Activated CD4-positive, alpha-beta memory T cell treated with anti-CD3 and anti-CD28 coated beads, Interleukin-2, amount 10 ng/mL, durations not matched to agents 7 days and 5 days (primary cell): Measurements from ENCODE around the gene ACAA1. TPM values are rescaled to one million over a fixed set of nuclear protein-coding genes. Genes with fewer than 3 reads are reported as not detected.

ENCODE experiments used
- CTCF ChIA-PET: fragments of 350-600 bp; sonication (Branson Sonifier 250); formaldehyde crosslinking; loops from one replicate; lab custom pipeline; 2021; ENCODE audit warnings: antibody characterized with exemption, inconsistent platforms; lab: Charles Lee
- POLR2A ChIA-PET: fragments of 350-600 bp; sonication (Branson Sonifier 250); formaldehyde crosslinking; loops from one replicate; lab custom pipeline; 2021; ENCODE audit warnings: antibody characterized with exemption; lab: Charles Lee
- DNase-seq: peaks from one replicate; pipeline ENCODE4 v3.0.0-alpha.2; 2020
- H3K27ac Mint-ChIP-seq: one replicate; pipeline ENCODE4 v1.8.0; 2021; ENCODE audit warnings: mild to moderate bottlenecking, mixed read lengths
- H3K27me3 Mint-ChIP-seq: one replicate; pipeline ENCODE4 v1.8.0; 2021; ENCODE audit warnings: mixed read lengths
- H3K36me3 Mint-ChIP-seq: one replicate; pipeline ENCODE4 v1.8.0; 2021; ENCODE audit warnings: low read depth, mixed read lengths
- H3K4me1 Mint-ChIP-seq: one replicate; pipeline ENCODE4 v1.8.0; 2021; ENCODE audit warnings: mixed read lengths
- H3K4me3 Mint-ChIP-seq: one replicate; pipeline ENCODE4 v1.8.0; 2021; ENCODE audit warnings: mild to moderate bottlenecking, mixed read lengths
- H3K9me3 Mint-ChIP-seq: one replicate; pipeline ENCODE4 v1.8.0; 2021; ENCODE audit warnings: mixed read lengths
- total RNA-seq, 2 experiments: library from RNA; stranded (reverse); gene quantifications; one replicate each; pipeline ENCODE4 v1.2.3, GENCODE V29; 2021

Gene ACAA1, protein sequence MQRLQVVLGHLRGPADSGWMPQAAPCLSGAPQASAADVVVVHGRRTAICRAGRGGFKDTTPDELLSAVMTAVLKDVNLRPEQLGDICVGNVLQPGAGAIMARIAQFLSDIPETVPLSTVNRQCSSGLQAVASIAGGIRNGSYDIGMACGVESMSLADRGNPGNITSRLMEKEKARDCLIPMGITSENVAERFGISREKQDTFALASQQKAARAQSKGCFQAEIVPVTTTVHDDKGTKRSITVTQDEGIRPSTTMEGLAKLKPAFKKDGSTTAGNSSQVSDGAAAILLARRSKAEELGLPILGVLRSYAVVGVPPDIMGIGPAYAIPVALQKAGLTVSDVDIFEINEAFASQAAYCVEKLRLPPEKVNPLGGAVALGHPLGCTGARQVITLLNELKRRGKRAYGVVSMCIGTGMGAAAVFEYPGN
- total RNA-seq: 10 to 100 TPM; 76.8 to 77.5 TPM

- H3K27me3 Mint-ChIP-seq: no peaks in the 10 kb centered on the region
- H3K4me3 Mint-ChIP-seq: peak within 1 kb of the TSS; percentile 90
- ChIA-PET POLR2A (interaction anchor here (0.7 to 8.6 kb wide), 22 partner anchors 8 to 1143 kb away, joined by 3 to 286 read pairs (median 4); partner anchors contain the start of genes DLEC1, EPM2AIP1, EXOG and MLH1), CTCF (interaction anchor here (0.8 to 2.3 kb wide), 9 partner anchors 17 to 343 kb away, joined by 3 to 37 read pairs (median 4); partner anchors contain the start of genes DLEC1, OXSR1 and XYLB)
- peaks cover 63% of the 10 kb centered on the region for H3K36me3 Mint-ChIP-seq
- H3K27ac Mint-ChIP-seq: peak within 1 kb of the TSS; percentile 96
- no peaks in the 10 kb centered on the region for H3K9me3 Mint-ChIP-seq
- H3K4me1 Mint-ChIP-seq: peaks cover 74% of the 10 kb centered on the region
- DNase-seq: peak; percentile 99
These were observed at the start of gene ACAA1 for GRCh38 chr3:38136777-38137614. Gene ACAA1, minus strand, starts transcription at chr3:38137127. Its CDS starts 92 bp downstream, at chr3:38137035.

DNA sequence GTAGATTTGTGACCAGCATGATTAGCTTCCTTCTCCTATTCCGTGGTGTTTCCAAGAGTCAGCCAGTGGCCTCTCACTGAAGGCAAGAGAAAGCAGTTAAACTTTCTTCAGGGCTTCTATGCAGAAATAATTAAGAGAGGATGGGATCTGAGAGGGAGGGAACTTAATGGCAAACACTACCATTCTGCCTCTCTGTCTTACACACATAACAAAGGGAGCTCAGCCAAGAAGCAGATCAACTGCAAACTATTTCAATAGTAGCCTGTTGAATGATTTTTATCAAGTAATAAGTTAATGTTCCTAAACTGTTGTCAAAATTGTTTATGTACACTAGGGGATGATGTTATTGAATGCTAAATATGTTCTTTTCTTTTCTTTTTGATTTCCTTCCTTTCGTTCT is 40.3 kb upstream of the ACAA1 start:
- DNase-seq: no peak
- Mint-ChIP-seq H3K4me1 (peaks cover 35% of the 10 kb centered on the region), H3K36me3 (peaks cover 28% of the 10 kb centered on the region), H3K4me3 (no peak overlapping the region), H3K9me3 (no peaks in the 10 kb centered on the region), H3K27ac (no peak overlapping the region), H3K27me3 (no peaks in the 10 kb centered on the region)
- POLR2A ChIA-PET: no interaction called here
- CTCF ChIA-PET: no interaction called here

GRCh38 chr3:38173834-38174418 is 37.0 kb upstream of the ACAA1 start:
- ChIA-PET POLR2A (interaction anchor here (1.0 kb wide), 1 partner anchor 9 kb away, joined by 3 read pairs; the partner anchor contains the start of gene OXSR1), CTCF (interaction anchor here (1.0 kb wide), 1 partner anchor 12 kb away, joined by 3 read pairs; no protein-coding TSS in a partner anchor)
- peak overlapping the region; percentile 13 for H3K27ac Mint-ChIP-seq

GRCh38 chr3:38171622-38172021 is 34.7 kb upstream of the ACAA1 start:
- no peak for DNase-seq
- H3K4me3 Mint-ChIP-seq: no peak overlapping the region
- H3K9me3 Mint-ChIP-seq: no peaks in the 10 kb centered on the region
- H3K27ac Mint-ChIP-seq: no peak overlapping the region
- H3K4me1 Mint-ChIP-seq: peaks cover 77% of the 10 kb centered on the region
- H3K27me3 Mint-ChIP-seq: no peaks in the 10 kb centered on the region
- ChIA-PET CTCF (interaction anchor here (2.7 kb wide), 1 partner anchor 8 kb away, joined by 11 read pairs; no protein-coding TSS in a partner anchor), POLR2A (interaction anchor here (0.6 to 2.6 kb wide), 3 partner anchors 33 to 54 kb away, joined by 3 to 12 read pairs (median 4); partner anchors contain the start of gene ACAA1)
- peaks cover 21% of the 10 kb centered on the region for H3K36me3 Mint-ChIP-seq

More at GRCh38 chr3:38173834-38174418, 37.0 kb upstream of the ACAA1 start:
- no peak for DNase-seq
- H3K9me3 Mint-ChIP-seq: no peaks in the 10 kb centered on the region
- no peaks in the 10 kb centered on the region for H3K27me3 Mint-ChIP-seq
- H3K4me3 Mint-ChIP-seq: peak overlapping the region; percentile 45
- H3K36me3 Mint-ChIP-seq: peaks cover 19% of the 10 kb centered on the region
- H3K4me1 Mint-ChIP-seq: peaks cover 59% of the 10 kb centered on the region

DNA sequence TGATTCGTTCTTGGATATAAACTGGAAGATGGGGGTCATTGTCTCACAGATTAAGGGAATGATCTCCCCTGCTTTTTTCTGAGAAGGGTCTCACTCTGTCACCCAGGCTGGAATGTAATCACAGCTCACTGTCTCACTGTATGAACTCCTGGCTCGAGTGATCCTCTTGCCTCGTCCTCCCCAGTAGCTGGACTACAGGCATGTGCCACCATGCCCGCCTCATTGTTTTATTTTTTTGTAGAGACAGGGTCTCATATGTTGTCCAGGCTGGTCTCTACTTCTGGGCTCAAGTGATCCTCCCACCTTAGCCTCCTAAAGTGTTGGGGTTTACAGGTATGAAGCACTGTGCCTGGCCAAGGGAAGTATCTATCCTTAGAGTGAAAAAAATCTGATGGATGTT is 33.8 kb upstream of the ACAA1 start:
- H3K9me3 Mint-ChIP-seq: no peaks in the 10 kb centered on the region
- H3K4me3 Mint-ChIP-seq: no peak overlapping the region
- ChIA-PET POLR2A (interaction anchor here (1.8 to 2.6 kb wide), 2 partner anchors 32 to 34 kb away, joined by 4 to 12 read pairs; partner anchors contain the start of gene ACAA1), CTCF (interaction anchor here (0.8 to 2.7 kb wide), 2 partner anchors 7 to 50 kb away, joined by 3 to 11 read pairs; no protein-coding TSS in a partner anchor)
- peaks cover 27% of the 10 kb centered on the region for H3K36me3 Mint-ChIP-seq
- peaks cover 81% of the 10 kb centered on the region for H3K4me1 Mint-ChIP-seq
- no peak overlapping the region for H3K27ac Mint-ChIP-seq
- no peaks in the 10 kb centered on the region for H3K27me3 Mint-ChIP-seq
- DNase-seq: no peak

GRCh38 chr3:38169027-38169317 is 32.0 kb upstream of the ACAA1 start:
- CTCF ChIA-PET: no interaction called here
- Mint-ChIP-seq H3K4me1 (peaks cover 74% of the 10 kb centered on the region), H3K36me3 (peaks cover 28% of the 10 kb centered on the region)

GRCh38 chr3:38168151-38169026 is 31.5 kb upstream of the ACAA1 start:
- Mint-ChIP-seq H3K27ac (peak overlapping the region; percentile 3), H3K4me3 (no peak overlapping the region), H3K4me1 (peaks cover 74% of the 10 kb centered on the region), H3K9me3 (no peaks in the 10 kb centered on the region), H3K27me3 (no peaks in the 10 kb centered on the region), H3K36me3 (peaks cover 28% of the 10 kb centered on the region)
- CTCF ChIA-PET: no interaction called here
- POLR2A ChIA-PET: interaction anchor here (1.0 to 6.1 kb wide), 2 partner anchors 27 to 29 kb away, joined by 3 to 286 read pairs; partner anchors contain the start of genes ACAA1 and MYD88
- DNase-seq: no peak

More at GRCh38 chr3:38169027-38169317, 32.0 kb upstream of the ACAA1 start:
- H3K27me3 Mint-ChIP-seq: no peaks in the 10 kb centered on the region
- POLR2A ChIA-PET: no interaction called here
- no peak overlapping the region for H3K4me3 Mint-ChIP-seq
- H3K9me3 Mint-ChIP-seq: no peaks in the 10 kb centered on the region
- no peak overlapping the region for H3K27ac Mint-ChIP-seq
- no peak for DNase-seq

DNA sequence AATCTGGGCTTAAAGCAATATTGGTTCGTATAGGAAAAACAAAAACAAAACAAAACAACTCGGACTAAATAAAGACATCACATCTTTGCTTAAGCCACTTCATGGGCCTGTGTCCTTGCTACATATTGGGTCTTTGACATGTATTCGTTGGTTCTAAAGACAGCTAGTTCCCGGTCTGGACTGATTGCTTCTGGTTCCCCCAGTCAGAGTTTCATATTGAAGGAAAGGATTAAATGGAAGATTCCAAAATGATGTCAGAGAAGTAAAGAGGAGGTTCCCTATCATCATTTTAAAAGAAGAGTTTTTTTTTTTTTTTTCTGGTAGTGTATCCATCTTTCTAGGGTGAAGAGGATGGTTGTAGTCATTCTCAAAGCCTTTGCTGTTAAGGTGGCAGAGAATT is 30.7 kb upstream of the ACAA1 start:
- DNase-seq: no peak
- POLR2A ChIA-PET: interaction anchor here (1.0 to 6.1 kb wide), 2 partner anchors 28 kb away, joined by 3 to 286 read pairs; partner anchors contain the start of genes ACAA1 and MYD88
- CTCF ChIA-PET: interaction anchor here (1.4 to 5.4 kb wide), 2 partner anchors 15 to 171 kb away, joined by 4 to 55 read pairs; no protein-coding TSS in a partner anchor
- H3K4me3 Mint-ChIP-seq: peak overlapping the region; percentile 96
- H3K27ac Mint-ChIP-seq: peak overlapping the region; percentile 12
- H3K36me3 Mint-ChIP-seq: peaks cover 28% of the 10 kb centered on the region
- no peaks in the 10 kb centered on the region for H3K9me3 Mint-ChIP-seq
- H3K27me3 Mint-ChIP-seq: no peaks in the 10 kb centered on the region
- H3K4me1 Mint-ChIP-seq: peaks cover 72% of the 10 kb centered on the region

GRCh38 chr3:38165722-38166387 is 28.9 kb upstream of the ACAA1 start:
- POLR2A ChIA-PET: interaction anchor here (0.7 to 6.1 kb wide), 29 partner anchors 8 to 331 kb away, joined by 3 to 286 read pairs (median 4); partner anchors contain the start of genes ACAA1, DLEC1, EXOG and MYD88
- no peaks in the 10 kb centered on the region for H3K27me3 Mint-ChIP-seq
- DNase-seq: peak; percentile 51
- H3K4me1 Mint-ChIP-seq: peaks cover 58% of the 10 kb centered on the region
- no peaks in the 10 kb centered on the region for H3K9me3 Mint-ChIP-seq
- peak overlapping the region; percentile 99 for H3K27ac Mint-ChIP-seq
- peak overlapping the region; percentile 96 for H3K4me3 Mint-ChIP-seq
- H3K36me3 Mint-ChIP-seq: peaks cover 25% of the 10 kb centered on the region
- CTCF ChIA-PET: interaction anchor here (0.9 to 5.4 kb wide), 11 partner anchors 13 to 331 kb away, joined by 3 to 55 read pairs (median 5); partner anchors contain the start of genes ACAA1, DLEC1, EXOG and XYLB

DNA sequence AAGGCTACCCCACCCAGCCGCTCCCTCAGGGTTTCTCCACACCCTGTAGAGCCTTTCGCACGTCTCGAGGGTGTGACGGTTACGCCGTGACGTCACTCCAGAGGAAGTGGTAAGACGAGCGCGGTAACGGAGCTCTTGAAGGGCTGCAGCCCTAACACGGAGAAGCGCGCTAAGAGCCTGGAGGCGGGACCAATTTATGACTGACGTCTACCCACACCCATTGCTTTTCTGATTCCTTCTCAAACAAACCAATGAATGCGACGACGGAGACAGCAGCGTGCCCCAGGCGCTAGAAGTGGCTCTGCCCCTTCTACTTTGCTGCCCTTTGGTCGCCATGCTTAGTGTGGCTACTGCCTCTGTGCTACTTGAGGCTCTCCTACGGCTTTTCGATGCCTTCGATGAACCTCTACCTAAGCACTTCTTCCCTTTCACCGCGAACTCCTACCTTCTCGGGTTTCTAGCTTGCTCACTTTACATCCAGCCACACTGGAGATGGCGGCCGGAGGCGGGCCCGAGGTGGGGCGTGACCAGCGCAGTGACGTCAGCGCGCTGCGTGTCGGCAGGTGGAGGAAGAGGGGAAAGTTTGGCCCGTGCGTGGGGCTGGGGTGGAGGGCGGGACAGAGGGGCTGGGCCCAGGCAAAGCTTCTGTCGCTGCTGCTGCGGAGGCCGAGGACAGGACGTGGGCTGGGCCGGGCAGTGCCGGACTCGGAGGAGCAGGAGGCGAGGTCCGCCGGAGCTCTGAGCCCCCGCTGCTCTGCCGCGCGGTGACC is 28.2 kb upstream of the ACAA1 start, which contains the start of gene OXSR1:
TSS of gene OXSR1 (plus strand) at position 586 of the 770 bp plus-strand sequence. CDS start 340 bp downstream, outside the sequence.
- H3K27me3 Mint-ChIP-seq: no peaks in the 10 kb centered on the region
- DNase-seq: peak; percentile 99
- CTCF ChIA-PET: interaction anchor here (0.5 to 5.4 kb wide), 16 partner anchors 12 to 332 kb away, joined by 3 to 55 read pairs (median 6); partner anchors contain the start of genes ACAA1, EXOG, MYD88 and XYLB
- peaks cover 51% of the 10 kb centered on the region for H3K4me1 Mint-ChIP-seq
- H3K27ac Mint-ChIP-seq: peak within 1 kb of the TSS; percentile 99
- peak within 1 kb of the TSS; percentile 96 for H3K4me3 Mint-ChIP-seq
- H3K9me3 Mint-ChIP-seq: no peaks in the 10 kb centered on the region
- peaks cover 20% of the 10 kb centered on the region for H3K36me3 Mint-ChIP-seq
- POLR2A ChIA-PET: interaction anchor here (0.6 to 6.1 kb wide), 38 partner anchors 9 to 354 kb away, joined by 3 to 286 read pairs (median 4); partner anchors contain the start of genes ACAA1, DLEC1, EXOG and MYD88
